AG08396 (cell line): Measurements from ENCODE around the gene RPL7A.
"Not testable (repeated sequence)": the region's sequence is repeated elsewhere in the genome, so short reads cannot be mapped to it uniquely, and the experiment has no call there.

Source experiments
- DNase-seq: peaks from one replicate; pipeline ENCODE4 v3.0.0; 2012; ENCODE audit warnings: low spot score, mixed read lengths

The RPL7A gene

DNA sequence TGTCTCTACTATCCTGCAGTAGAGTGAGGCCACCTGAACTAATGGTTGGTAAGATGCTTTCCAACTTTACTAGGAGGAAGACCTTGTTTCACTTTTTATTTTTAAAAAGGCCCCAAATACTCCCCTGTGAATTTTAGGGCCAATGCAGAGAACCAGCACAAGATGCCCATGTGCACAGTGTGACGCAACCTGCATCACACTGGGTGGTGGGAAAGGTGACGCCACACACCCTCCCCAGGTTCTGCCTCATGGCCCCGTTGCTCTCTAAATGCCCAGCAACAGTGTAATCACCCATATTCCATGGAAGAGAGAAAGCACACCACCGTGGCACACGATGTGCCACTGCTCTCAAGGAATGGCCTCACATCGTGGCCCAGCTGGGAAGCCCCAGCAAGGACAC is 21.4 kb downstream of the RPL7A start:
- DNase-seq, result no peak

DNA sequence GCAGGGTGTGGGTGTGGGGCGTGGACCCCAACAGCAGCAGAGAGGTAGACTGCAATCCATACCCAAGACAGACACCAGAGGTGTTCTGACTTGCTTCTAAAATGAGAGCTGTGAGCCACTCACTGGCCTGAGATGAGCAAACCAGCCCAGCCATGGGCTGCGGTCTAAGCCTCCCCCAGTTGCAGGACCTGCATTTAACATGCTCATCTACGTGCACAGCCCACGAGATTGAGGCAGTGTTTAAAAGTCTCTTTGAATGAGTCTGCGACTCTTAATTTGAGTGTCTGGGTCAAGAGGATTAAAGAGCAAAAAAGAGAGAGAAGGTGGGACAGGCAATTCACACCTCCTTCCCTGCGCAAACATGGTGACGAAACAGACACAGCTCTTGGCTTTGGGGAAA is 21.9 kb downstream of the RPL7A start:
- DNase-seq, result no peak

DNA sequence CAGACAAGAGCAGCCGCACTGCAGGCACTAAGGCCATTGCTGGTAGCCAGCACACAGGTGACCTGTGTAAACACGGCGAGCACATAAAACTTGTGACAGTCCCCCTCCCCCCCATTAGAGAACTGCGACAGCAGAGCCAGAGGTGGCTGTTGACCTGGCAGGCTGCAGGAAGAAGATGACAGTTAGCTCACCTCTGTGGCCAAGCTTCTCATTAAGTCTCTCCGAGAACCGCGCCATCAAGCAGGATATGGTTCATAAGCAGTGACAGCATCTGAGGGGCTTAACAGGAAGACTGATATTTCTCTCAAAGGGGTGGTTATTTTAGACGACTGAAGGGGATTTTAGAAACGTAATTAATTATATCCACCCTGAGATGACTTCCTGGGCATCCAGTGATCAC is 22.7 kb downstream of the RPL7A start:
- DNase-seq, result no peak

DNA sequence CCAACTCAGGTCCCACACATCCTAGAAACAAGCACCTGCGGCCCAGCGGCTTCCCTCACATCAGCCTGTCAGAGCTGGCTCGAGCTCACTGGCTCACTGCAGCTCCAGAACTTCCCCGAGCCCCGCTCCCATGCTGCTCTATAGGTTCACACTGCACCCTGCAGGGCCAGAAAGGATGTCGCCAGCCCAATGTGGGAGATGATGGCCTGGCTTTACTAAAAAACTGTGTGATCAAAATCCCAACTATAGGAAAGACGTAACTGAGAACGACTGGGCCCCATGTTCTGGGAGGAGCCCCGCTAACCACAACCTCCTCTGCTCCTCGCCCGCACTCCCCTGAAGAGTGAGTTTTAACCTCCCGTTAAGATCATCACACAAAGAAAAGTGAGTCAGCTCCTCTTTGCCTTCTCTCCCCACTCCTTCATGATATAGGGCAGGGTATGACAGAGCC is 23.3 kb downstream of the RPL7A start:
- DNase-seq, result no peak

DNA sequence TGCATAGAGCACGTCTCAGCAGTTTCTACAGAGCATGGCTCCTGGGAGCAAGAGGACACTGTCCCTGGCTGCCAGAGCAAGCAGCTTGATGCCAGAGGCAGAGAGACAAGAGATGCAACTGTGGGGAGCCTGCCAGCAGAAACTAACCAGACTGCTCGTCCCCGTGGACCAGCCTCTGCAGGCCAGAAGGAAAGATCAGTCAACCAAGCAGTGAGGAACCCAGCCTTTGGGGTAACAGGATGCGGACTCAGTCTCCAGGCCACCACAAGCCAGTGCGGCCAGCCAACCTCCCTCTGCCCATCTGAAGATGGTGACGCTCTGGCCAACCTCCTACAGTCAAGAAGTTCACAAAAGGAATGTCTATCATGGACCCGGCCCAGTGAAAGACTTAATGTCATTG is 24.1 kb downstream of the RPL7A start:
- no peak for DNase-seq

DNA sequence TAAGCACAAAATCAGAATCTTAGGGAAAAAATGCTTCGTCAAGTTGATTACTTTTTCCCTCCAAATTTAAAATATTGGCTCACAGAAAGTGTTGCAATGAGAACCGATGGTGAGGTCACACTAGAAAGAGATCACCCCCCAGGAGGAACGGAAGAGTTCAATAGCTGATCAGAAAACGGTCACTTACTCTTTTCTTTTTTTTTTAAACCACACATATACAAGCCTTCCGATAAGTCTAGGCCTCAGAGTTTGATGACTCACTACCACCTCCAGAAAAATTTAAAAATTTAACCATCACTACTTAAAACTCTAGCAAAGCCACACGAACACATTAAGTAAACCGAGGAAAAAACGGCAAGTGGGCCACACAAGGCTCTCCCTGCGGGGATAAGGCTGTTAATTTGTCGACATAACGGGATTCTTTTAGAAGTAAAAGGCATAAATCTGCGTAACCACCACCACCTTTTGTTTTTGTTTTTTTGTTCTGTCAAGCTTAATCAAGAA is 26.6 kb downstream of the RPL7A start:
- DNase-seq, result peak; percentile 75

DNA sequence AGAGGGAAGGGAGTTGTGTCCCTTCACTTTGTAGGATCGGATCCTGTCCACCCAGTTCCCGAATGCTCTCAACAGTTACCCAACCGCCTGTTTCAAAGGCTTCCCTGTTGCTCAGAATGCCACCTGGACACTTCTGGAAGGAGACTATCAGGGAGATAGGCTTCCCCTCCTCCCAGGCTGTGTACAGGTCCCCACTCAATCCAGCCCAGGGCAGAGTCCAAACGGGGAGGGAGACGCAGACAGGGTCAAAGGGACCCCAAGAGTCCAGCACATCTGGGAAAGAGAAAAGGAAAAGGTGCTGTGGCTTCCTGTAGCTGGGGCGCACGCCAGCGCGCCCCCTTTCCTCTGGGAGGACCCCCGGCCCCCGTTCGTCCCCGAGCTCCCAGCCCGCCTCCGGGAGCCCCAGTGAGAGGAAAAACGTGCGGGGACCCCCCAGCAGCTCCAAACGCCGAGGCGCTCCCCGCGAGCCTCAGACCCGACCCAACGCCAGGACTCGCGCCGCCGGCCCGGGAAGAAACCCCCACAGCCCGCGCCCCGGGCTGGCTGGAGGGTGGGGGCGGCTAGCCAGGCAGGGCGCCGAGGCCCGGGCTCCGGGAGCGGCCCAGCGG is 27.2 kb downstream of the RPL7A start:
- DNase-seq, result peak; percentile 67

DNA sequence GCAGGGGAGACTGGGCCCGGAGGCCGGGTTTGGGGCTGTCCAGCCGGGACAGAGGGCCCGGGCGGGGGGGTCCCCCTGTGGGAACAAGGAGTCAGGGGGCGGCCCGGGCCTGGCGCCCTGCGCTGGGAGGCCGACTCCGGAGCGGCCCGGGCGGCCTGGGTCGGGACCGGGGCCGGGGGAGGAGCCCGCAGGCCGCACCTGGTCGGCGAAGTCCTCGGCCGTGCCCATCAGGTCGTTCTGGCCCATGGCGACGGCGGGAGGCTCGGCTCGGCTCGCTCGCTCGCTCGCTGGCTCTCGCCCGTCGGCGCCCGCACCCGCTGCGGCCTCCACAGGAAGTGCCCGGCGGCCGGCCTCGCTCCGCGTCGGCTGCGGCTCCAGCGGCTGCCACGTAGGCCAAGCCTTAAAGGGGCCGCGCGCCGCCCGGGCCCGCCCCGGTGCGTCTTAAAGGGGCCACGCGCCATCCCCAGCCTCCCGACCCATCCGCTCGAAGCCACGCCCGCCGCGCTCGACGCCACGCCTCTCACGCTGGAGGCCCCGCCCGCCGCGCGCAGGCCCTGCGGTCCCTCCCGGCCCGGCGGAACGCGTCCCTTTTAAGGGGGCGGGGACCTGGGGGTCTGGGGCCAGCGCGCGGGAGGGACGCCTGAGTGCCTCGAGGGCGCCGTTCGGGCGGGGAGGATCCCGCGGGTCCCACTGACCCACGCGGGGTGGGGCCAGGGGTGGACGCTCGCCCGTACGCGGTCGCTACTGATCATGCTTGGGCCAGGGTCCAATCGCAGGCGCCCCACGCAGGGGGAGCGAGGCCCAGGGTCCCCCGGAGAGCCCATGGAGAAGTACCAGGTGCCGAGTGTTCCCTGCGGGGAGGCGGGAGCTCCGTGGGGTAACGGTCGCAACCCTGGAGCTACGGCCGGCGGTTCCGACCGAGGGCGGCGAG is 28.0 kb downstream of the RPL7A start, which contains the start of the genes STKLD1 and SURF4:
STKLD1 (plus strand) TSS at position 643 of the 931 bp plus-strand sequence; CDS start at position 751, 108 bp downstream.
SURF4 (minus strand) TSS at position 337 of the 931 bp plus-strand sequence; CDS start at position 246, 91 bp downstream.
- peak; percentile 100 for DNase-seq

DNA sequence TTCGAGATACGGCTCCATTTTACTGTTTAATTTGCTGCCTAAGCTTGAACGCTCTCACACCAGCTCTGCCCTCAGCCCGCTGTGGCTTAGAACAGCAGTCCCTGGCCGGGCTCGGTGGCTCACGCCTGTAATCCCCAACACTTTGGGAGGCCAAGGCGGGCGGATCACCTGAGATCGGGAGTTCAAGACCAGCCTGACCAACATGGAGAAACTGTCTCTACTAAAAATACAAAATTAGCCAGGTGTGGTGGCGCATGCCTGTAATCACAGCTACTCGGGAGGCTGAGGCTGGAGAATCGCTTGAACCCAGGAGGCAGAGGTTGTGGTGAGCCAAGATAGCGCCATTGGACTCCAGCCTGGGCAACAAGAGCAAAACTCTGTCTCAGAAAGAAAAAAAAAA is 29.3 kb downstream of the RPL7A start:
- not testable (repeated sequence) for DNase-seq

DNA sequence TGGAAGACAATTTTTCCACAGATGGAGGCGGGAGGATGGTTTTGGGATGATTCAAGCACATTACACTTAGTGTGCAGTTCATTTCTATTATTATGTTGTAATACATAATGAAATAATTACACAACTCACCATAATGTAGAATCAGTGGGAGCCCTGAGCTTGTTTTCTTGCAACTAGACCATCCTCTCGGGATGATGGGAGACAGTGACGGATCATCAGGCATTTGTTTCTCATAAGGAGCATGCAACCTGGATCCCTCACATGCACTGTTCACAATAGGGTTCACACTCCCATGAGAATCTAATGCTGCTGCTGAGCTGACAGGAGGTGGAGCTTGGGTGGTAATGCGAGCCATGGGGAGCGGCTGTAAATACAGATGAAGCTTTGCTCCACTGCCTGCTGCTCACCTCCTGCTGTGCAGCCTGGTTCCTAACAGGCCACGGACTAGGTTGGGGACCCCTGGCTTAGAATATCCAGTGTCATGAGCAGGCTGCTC is 29.8 kb downstream of the RPL7A start:
- DNase-seq, result no peak

DNA sequence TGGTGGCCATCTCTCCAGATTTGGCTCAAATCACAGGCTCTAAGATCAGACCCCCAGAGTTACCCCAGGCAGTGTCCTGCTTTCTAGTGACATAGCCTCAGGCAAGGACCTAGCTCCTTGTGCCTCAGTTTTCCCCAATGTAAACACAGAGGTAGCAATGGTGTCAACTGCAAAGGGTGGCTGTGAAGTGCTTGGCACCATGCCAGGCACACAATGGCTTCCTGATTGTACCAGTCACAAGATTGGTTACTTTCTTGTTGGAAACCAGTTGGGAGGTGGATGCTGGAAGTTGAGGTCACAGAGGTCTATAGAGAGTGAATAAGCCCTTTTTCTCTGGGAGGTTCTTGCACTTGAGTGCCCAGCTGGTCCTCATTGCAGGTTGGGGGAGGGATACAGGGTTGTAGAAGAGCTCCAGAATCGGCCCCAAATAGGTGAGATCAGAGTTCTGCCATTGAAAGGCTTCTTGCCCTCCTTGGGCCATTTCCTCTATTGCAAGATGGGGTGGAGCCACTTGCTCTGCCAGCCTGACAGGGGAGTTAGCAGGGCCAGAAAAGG is 30.5 kb downstream of the RPL7A start:
- DNase-seq, result no peak

DNA sequence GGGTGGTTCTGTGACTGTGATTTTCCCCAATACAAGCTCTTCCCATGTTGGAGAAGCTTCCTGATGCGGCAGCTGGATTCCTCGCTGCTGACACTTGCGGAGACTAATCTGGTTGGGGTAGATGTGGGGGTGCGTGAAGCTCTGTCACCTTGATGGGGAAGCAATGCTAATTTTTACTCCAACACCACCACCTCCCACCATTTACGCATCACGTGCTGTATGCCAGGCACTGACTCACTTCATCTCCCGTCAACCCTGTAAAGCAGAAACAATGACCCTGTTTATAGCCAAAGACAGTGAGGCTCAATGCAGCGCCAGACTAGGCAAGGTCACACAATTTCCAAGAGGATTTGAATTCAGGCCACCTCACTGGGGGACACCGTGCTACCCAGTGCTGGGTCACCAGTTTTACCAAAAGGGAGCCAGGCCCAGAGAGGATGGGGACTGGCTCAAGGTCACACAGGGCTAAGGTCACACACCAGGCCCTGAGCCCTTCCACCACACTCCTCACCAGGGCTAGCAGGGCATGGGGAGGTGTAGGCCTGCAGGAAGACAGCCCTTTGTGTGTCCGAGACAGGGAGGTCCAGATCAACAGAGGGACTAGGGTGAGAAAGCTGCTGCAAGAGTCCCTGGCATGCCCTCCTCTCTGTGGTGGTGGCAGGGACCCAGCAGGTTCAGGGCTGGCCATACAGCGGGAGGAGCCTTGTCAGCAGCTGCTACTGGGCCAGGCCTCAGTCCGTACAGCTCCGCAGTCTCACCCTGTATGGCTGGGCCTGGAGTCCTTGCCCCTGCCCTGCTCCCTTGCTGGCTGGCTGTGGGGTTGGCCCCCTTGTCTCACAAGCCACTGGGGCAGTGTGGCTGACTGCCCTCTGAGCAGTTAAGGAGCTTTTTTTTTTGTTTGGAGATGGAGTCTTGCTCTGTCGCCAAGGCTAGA is 31.4 kb downstream of the RPL7A start:
- no peak for DNase-seq

DNA sequence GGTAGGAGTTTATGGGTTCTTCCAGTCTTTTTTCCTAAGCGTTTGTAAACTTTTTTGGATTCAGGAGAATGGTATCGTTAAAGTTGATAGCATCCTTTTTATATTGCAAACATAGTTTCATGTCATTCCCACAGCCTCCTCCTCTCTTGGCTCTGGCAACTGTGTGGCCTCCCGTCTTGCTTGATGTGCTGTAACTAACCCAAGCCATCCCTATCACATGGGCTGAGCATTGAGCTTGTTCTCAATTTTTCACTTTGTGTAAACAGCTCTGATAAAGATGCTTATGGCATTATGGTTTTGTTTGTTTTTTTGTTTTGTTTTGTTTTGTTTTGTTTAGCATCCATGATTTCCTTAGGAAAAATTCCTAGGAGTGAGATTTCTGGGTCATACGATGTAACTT is 32.7 kb downstream of the RPL7A start:
- no peak for DNase-seq

DNA sequence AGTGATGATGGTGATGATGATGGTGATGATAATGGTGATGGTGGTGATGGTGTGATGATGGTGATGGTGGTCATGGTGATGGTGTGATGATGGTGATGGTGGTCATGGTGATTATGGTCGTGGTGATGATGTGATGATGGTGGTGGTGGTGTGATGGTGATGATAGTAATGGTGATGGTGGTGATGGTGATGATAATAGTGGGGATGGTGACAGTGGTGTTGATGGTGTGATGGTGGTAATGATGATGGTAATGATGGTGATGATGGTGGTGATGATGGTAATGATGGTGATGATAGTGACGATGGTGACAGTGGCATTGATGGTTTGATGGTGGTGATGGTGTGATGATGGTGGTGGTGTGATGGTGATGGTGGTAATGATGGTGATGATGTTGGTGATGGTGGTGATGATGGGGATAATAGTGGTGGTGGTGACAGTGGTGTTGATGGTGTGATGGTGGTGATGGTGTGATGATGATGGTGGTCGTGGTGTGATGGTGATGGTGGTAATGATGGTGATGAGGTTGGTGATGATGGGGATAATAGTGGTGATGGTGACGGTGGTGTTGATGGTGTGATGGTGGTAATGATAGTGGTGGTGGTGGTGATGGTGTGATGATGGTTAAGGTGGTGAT is 34.6 kb downstream of the RPL7A start:
- no peak for DNase-seq

DNA sequence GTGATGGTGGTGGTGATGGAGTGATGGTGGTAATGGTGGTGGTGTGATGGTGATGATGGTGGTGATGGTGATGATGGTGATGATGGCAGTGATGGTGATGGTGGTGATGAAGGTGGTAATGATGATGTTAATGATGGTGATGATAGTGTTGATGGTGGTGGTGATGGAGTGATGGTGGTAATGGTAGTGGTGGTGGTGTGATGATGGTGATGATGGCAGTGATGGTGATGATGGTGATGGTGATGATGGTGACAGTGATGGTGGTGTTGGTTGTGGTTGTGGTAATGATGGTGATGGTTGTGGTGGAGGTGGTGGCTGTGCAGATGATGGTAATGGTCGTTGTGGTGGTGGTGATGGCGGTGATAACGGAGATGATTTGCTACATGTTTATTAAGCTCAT is 35.4 kb downstream of the RPL7A start:
- no peak for DNase-seq

DNA sequence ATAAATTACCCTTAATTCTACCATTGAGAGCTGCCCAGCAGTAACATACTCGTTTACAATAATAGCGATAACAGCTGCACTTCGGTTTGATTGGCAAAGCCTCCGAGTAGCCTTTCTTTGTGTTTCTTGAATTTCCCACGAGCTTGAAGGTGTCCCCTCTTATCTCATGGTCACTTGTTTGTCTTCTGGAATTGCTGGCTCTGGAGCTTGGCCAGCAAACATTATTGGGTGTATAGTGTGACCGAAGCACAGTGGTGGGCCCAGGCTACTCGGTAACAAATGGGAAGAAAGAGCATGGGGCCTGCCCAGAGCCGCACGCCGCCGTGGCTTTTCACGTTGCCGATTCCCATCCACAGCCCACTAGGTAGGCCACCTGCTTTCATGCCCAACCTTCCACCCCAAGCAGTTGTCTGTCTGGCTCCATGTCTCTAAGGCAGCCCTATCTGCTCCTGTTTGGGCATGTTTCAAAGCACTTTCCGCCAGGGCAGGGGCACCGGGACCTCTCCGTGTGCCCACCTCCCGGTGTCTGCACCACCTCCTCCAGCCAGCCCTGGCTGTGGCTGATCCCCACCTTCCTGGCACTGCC is 36.8 kb downstream of the RPL7A start:
- no peak for DNase-seq

DNA sequence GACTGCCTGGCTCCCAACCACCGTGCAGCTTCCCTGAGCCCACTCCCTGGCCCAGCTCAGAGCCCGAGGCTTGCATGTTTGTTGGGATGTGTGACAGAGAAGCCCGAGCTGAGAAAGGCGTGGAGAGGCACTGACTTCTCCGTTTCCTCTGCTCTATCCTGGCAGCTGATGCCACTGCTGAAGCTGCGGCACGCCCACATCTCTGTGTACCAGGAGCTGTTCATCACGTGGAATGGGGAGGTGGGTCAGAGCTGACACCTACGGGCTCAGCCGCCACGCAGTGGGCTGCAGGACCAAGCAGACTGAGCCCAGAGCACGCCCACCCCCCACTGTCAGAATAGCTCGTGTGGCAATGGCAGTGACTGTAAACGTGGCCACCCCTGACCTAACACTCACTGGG is 37.4 kb downstream of the RPL7A start:
- no peak for DNase-seq

DNA sequence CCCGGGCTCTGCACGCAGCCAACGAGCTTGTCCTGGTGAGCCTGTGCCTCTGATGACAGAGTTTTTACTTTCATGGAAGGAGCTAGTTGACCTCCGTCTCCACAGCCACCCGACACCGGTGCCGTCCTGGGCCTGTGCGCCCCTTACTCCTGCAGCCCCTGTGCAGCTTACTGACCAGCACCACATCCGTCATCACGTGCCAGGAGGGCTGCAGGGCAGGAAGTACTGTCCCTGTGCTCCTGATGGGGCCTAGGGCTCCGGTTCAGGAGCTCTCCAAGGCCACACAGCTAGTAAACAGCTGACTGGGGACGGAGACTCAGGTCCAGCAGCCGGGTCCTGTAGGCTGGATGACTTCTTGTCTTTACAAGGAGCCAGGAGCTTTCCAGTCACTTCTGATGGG is 38.3 kb downstream of the RPL7A start:
- DNase-seq, result no peak

DNA sequence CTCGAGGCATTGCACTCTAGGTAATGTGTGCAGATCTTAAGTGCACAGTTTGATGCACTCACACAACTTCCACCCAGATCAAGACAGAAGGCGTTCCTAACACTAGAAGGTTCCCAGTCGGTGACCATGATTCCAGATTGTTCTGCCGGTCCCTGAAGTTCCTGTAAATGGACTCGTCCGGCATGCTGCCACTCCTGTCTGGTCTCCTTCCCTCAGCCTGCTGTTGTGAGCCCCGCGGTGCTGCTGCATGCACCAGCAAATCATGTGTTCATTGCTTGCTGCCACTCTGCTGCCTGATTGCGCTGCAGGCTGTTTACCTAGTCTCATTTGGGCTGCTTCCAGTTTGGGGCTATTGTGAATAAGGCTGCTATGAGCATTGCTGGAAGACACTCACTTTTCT is 39.7 kb downstream of the RPL7A start:
- no peak for DNase-seq

DNA sequence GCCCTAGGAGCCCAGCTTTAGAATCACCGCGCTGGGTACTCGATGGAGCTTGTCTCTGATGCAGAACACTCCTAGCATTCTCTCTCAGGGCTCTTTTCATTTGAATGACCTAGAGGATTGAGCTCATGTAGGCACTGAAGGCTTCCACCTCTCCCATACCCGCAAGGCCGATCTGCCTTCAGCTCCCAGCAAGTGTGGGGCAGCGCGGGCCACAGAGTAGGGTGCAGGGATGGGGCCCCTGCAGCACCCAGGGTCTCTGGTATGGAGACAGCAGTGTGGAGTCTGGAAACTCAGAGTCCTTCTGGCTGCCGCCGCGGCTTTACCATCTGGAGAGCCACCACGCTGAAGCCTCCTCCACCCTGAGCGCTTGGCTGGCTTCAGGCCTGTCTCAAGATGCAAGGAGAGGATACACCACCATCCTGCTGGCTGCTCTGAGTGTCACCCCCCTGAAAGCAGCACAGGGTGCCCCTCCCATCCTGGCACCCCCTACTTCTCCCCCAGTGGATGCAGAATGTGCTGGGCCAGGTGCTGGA is 41.1 kb downstream of the RPL7A start:
- DNase-seq, result no peak
